HG03469 (cell line): ENCODE data around the gene HEG1.

Experiments used
- ATAC-seq: cut with Tn5 transposase; IDR thresholded peaks from one replicate; pipeline ENCODE4 v1.9.1; 2021; ENCODE audit warnings: mild to moderate bottlenecking, moderate library complexity, moderate number of reproducible peaks; ENCODE audit not compliant: unreplicated experiment

The HEG1 gene

DNA sequence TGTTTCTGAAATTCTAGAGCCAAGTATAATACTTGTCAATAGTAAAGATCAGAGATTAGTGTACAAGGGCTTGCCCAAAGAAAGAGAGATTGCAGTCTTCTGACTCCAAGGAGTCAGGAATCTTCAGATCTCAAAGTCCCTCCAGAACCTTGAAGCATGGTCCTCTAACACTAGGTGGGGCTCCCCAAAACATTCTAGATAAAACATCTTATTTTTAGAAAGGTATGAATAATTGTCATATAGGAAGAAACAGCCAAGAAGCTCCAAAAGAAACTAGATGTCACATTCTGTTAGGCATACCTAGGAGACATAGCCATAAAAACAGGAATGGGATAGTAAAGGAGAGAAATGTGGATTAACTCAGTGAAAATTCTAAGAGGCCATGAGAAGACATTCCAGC lies 132.0 kb downstream of the HEG1 start:
- no peak for ATAC-seq

GRCh38 chr3:124920718-124921117 lies 135.1 kb downstream of the HEG1 start:
- no peak for ATAC-seq

DNA sequence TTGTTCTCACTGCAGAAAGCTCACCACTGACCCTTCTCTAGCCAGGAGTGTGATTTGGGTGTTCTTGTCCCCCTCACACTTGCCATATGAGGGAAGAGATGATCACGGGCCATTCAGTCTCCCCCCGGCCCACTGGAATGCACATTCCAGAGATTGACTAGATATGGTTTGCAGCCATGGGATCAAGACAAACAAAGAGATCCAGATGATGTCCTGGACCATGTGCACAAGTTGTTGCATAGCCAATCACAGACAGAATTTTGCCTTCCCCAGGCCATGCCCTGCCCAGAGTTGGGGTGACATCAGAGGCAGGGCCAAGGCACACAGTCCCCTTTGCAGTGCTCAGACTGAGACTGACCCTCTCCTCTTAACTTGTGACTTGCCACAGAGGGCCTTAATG lies 136.0 kb downstream of the HEG1 start:
- no peak for ATAC-seq

DNA sequence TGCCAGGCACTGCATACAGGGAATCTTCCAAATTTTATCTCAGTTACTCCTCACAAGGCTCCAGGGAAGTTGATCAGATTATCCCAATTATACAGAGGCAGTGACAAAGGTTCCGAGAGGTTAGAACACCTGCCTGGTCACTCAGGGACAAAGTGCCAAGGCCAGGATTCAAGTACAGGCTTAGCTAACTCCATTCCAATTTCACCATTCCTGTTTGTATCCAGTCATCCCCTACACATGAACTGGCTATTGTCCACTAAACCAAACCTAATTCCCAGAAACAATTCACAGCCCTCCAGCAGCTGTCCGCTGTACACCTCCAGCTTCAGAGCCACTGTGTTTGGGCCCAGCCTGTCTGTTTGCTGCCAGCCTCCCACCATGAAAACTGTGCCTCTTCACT lies 137.3 kb downstream of the HEG1 start:
- no peak for ATAC-seq

GRCh38 chr3:124916837-124917409 lies 138.9 kb downstream of the HEG1 start:
- no peak for ATAC-seq
